ENCODE data around the gene CYP19A1.

The CYP19A1 gene

DNA sequence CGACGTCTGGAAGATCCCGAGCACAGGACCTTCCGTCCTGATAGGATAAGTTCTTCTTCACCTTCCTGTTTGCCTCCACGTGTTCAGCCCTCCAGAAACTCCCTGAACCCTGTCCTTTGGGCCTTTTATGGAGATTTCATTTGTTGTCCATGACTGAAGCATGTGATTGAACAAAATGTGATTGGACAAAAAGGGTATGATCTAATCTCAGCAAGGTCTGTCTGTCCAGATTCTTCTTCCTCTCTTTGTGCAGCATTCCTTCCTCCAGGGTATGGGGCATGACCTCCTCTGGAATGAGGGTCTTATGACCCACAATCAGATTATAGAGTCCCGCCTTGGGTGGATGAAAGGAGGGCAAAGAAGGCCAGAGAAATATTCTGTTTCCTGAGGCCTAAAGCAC, at the start of gene CYP19A1:
CYP19A1 (minus strand) TSS at position 101 of the 400 bp plus-strand sequence. CDS start 95,684 bp downstream, outside the sequence.
- H3K4me3 ChIP-seq (ENCODE audit: low read length) = no peak within 1 kb of the TSS
- TF ChIP-seq ZNF274 (IDR thresholded peaks at IDR 0.05; ENCODE audit: low read depth, low read length) = no peak

GRCh38 chr15:51387699-51388041, 49.3 kb upstream of the CYP19A1 start:
- TF ChIP-seq ZNF274 (IDR thresholded peaks at IDR 0.05; ENCODE audit: low read depth, low read length) = no peak
- no peak overlapping the region for H3K4me3 ChIP-seq (ENCODE audit: low read length)

- no peak overlapping the region for H3K4me3 ChIP-seq (ENCODE audit: low read length)
- TF ChIP-seq ZNF274 (IDR thresholded peaks at IDR 0.05; ENCODE audit: low read depth, low read length) = no peak
These were observed 48.7 kb upstream of the CYP19A1 start for GRCh38 chr15:51386960-51387698.

- H3K4me3 ChIP-seq (ENCODE audit: low read length) = no peak overlapping the region
- no peak for TF ChIP-seq ZNF274 (IDR thresholded peaks at IDR 0.05; ENCODE audit: low read depth, low read length)
These were observed 48.1 kb upstream of the CYP19A1 start for GRCh38 chr15:51386486-51386885.

DNA sequence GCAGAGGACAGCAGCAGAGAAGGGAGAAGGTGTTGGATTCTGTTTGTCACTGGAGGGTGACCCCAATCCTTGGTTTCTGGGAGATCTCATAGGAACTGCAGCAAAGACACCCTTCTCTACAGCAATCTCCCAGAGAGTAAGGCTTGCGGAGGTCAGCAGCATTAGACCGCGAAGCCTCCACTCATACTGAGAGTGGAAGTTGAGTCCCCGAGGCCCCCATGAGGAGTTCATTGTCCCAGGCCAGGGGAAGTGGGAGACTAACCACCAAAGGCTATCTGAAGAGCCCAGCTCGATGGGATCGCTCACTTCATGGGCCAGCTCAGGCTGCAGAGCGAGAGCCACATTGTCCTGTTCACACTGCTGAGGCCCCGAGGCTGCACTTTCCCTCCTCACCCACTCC, 47.6 kb upstream of the CYP19A1 start:
- H3K4me3 ChIP-seq (ENCODE audit: low read length) = no peak overlapping the region
- no peak for TF ChIP-seq ZNF274 (IDR thresholded peaks at IDR 0.05; ENCODE audit: low read depth, low read length)

GRCh38 chr15:51382787-51383186, 44.4 kb upstream of the CYP19A1 start:
- TF ChIP-seq ZNF274 (IDR thresholded peaks at IDR 0.05; ENCODE audit: low read depth, low read length) = no peak

DNA sequence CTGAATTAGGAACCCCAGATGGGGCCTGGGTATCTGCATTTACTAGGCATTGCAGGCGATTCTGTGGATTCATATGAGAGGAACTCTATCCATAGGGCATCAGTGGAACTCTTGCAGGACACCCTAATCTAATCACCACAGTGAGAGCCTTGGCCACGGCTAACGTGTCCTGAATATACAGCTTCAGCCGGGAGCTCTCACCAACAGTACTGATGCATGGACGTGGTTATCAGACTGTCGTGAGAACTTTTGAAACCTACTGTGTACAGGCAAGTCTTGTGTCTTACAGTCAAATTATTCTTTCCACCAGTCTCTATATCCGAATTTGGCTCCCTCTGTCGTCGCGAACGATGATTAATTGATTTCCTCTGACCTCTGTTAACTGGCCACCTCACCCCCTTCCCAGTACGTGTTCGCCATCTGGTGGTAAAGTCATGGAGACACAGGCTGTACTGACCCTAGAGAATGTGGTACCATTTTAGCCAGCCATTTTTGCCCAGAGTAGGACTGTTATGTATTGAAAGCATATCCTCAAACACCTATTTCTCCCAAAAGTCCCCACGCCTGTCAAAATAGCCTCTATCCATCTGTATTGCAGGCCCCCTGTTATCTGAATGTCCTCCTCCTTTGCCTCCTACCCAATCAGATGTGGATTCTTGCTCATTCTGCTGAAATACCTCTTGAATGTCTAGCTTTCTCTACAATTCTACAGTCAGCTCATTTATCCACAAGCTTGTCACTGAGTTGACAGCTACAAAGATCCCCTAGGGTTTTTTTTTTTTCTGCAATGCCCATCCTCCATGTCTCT, 42.8 kb upstream of the CYP19A1 start:
- H3K4me3 ChIP-seq (ENCODE audit: low read length) = no peak overlapping the region
- TF ChIP-seq ZNF274 (IDR thresholded peaks at IDR 0.05; ENCODE audit: low read depth, low read length) = no peak

More at GRCh38 chr15:51382787-51383186, 44.4 kb upstream of the CYP19A1 start:
- no peak overlapping the region for H3K4me3 ChIP-seq (ENCODE audit: low read length)

GRCh38 chr15:51379390-51379789, 41.0 kb upstream of the CYP19A1 start:
- no peak for TF ChIP-seq ZNF274 (IDR thresholded peaks at IDR 0.05; ENCODE audit: low read depth, low read length)
- H3K4me3 ChIP-seq (ENCODE audit: low read length) = no peak overlapping the region

- no peak for TF ChIP-seq ZNF274 (IDR thresholded peaks at IDR 0.05; ENCODE audit: low read depth, low read length)
- H3K4me3 ChIP-seq (ENCODE audit: low read length) = no peak overlapping the region
These were observed 40.0 kb upstream of the CYP19A1 start for GRCh38 chr15:51378406-51378805.

GRCh38 chr15:51377038-51377786, 38.8 kb upstream of the CYP19A1 start:
- no peak for TF ChIP-seq ZNF274 (IDR thresholded peaks at IDR 0.05; ENCODE audit: low read depth, low read length)
- H3K4me3 ChIP-seq (ENCODE audit: low read length) = no peak overlapping the region

DNA sequence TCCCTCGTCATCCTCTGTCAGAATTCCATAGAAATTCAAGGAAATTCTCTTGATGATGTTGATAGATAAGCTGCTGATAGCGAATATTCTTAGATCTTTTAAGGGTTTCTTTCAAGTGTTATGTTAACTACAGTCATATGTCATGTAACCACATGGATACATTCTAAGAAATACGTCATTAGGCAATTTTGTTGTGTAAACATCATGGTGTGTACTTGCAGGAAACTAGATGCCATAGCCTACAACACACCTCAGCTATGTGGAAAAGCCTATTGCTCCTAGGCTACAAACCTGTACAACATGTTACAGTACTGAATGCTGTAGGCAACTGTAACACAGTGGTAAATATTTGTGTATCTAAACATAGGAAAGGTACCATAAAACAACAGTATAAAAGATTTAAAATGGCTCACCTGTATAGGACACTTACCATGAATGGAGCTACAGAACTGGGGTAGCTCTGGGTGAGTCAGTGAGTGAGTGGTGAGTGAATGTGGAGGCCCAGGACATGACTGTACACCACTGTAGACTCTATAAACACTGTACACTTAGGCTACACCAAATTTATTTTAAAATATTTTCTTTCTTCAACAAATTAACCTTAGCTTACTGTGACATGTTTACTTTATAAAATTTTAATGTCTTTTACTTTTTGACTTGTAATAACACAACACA, 37.7 kb upstream of the CYP19A1 start:
- no peak for TF ChIP-seq ZNF274 (IDR thresholded peaks at IDR 0.05; ENCODE audit: low read depth, low read length)
- H3K4me3 ChIP-seq (ENCODE audit: low read length) = no peak overlapping the region

- no peak for TF ChIP-seq ZNF274 (IDR thresholded peaks at IDR 0.05; ENCODE audit: low read depth, low read length)
- H3K4me3 ChIP-seq (ENCODE audit: low read length) = no peak overlapping the region
These were observed 35.7 kb upstream of the CYP19A1 start for GRCh38 chr15:51374131-51374530.

DNA sequence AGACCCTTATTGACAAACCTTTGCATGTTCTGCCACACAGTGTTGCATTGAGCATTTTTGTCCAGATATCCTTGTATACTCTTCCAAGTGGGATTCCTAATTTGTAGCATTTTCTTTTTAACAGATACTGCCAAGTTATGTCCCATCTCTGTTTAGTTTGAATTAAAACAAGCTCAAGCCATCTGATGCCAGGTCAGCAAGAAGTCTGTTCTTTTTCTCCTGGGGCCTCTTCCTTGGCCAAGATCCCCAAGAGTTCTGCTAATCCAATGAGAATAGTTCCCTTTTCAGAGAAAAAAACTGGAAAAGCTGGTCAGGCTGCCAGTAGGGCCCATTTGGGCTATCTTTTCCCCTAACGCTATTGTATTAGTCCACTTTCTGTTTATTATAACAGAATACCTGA, 32.9 kb upstream of the CYP19A1 start:
- TF ChIP-seq ZNF274 (IDR thresholded peaks at IDR 0.05; ENCODE audit: low read depth, low read length) = no peak
- H3K4me3 ChIP-seq (ENCODE audit: low read length) = no peak overlapping the region

DNA sequence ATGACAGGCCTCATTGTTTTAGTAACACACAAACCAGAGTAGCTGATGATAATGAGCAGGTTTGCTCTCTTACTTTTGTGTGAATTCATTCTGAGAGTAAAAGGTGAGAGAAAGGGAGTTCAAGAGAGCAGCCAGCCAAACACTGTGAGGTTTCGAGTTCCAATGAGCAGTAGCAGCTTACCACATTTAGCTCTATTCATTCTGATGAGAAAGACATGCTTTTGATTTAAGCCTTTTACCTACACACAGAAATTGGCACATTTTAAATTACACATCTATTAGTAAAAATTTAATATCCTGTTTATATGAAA, 31.0 kb upstream of the CYP19A1 start:
- H3K4me3 ChIP-seq (ENCODE audit: low read length) = no peak overlapping the region
- no peak for TF ChIP-seq ZNF274 (IDR thresholded peaks at IDR 0.05; ENCODE audit: low read depth, low read length)
